ENCODE measurements around the gene MED26.
"Not testable (repeated sequence)": the region's sequence is repeated elsewhere in the genome, so short reads cannot be mapped to it uniquely, and the experiment has no call there.

MED26 gene

DNA sequence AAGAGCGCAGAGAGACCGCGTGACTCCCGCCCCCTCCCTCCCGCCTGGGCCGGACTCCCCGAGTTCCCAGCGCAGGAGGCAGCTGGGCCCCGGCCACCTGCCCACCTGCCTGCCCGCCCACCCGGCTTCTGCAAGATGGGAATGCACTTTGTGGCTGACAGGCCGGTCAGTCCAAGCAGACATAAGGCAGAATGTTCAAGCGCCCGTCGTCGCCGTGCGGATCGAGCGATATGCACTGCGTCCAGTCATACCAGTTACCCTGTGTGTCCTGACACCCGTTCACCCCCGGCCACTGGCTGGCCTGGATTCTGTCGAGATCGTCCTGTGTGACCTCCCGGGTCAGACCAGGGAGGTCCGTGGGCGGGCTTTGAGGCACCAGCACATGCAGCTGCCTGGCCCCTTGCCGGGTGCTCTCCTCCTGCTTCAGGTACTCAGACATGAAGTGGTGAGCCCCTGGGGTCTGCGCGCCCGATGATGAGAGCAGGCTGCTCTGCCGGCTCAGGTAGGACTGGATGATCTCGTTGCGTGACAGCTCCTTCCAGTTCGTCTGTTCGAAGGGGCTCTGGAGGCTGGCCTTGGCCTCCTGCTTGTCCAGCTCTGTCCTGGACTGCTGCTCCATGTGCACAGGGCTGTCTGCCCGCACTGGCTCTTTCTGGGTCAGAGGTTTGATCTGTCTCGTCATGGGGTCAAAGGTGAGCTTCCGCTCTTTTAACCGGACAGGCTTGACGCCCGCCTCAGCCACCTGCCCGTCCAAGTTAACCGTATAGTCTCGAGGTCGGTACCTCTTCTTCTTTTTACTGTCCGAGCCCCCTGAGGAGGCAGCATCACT, 51.9 kb downstream of the MED26 start:
- no peak for DNase-seq (ENCODE audit: low read depth in 3 of 3)

- no peak for DNase-seq (ENCODE audit: low read depth in 3 of 3)
Observed at GRCh38 chr19:16575282-16575681, 52.7 kb downstream of the MED26 start.

GRCh38 chr19:16573925-16574324, 54.1 kb downstream of the MED26 start:
- DNase-seq (ENCODE audit: low read depth in 3 of 3), result no peak

- no peak for DNase-seq (ENCODE audit: low read depth in 3 of 3)
Observed at GRCh38 chr19:16573296-16573695, 54.7 kb downstream of the MED26 start.

DNA sequence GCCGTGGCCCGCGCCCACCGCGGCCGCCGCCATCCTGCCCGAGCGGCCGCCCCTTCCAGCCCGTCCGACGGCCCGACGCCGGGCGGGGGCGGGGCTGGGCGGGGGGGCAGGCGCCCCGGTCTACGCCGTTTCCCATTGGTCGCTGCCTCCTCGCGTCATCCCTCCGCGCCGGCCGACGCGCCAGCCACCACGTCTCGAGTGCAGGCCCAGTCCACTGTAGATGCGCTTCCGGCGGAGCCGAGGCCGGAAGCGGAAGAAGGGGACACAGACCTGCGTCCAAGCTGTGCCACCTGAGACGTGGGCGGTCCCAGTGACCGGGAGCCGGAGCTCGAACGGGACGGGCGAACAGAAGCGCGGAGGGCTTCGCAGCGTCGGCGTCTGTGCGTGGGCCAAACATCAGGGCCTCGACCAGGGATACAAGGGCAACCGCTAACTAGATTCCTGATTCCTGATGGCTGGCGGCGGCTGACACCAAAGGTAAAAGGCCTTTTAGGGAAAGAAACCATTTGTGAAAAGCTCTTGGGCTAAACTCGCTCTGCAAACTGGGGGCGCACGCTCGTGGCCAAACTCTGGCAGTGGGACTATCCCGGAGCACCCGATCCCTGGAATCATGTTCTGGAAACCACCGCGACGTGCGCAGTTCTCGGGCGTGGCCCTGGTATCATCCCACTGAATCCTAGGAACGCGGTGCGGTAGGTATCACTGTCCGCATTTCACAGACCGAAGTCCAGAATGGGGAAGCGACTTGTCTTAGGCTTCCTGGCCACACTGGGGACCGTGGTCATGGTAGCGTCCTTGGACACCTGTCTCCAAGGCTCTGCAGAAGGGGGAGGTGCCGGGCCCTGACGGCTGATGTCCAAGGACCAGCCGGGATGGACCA, 55.4 kb downstream of the MED26 start, which contains the start of gene SLC35E1:
Gene SLC35E1, minus strand, starts transcription at position 84 of the 880 bp plus-strand sequence. Its CDS starts 51 bp downstream, at position 33.
- DNase-seq (ENCODE audit: low read depth in 3 of 3), result peak; percentile 83 to 88 (median 88)

- DNase-seq (ENCODE audit: low read depth in 3 of 3), result no peak
Observed at GRCh38 chr19:16571822-16572331, 56.1 kb downstream of the MED26 start.

GRCh38 chr19:16571283-16571682, 56.7 kb downstream of the MED26 start:
- DNase-seq (ENCODE audit: low read depth in 3 of 3), result no peak

- DNase-seq (ENCODE audit: low read depth in 3 of 3), result no peak
Observed at GRCh38 chr19:16569609-16570320, 58.2 kb downstream of the MED26 start.

DNA sequence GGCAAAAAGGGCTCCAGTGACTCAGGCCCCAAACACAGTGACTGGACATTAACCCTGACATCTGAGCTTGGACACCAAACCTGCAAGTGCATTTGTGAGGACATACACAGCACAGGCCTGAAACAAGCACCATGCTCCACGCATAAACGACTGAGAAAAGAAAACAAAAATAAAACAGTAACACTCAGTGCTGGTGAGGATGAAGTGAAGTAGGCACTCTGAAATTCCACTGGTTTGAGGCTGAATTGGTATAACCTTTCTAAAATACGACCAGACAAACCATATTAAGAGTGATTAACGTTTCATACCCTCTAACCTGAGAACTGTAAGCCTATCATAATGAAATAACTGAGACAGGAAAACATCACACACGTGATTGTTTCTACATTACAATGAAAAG, 61.3 kb downstream of the MED26 start:
- DNase-seq (ENCODE audit: low read depth in 3 of 3), result no peak

GRCh38 chr19:16566161-16566560, 61.8 kb downstream of the MED26 start:
- DNase-seq (ENCODE audit: low read depth in 3 of 3), result peak in 1 of 3 donors; percentile 56

DNA sequence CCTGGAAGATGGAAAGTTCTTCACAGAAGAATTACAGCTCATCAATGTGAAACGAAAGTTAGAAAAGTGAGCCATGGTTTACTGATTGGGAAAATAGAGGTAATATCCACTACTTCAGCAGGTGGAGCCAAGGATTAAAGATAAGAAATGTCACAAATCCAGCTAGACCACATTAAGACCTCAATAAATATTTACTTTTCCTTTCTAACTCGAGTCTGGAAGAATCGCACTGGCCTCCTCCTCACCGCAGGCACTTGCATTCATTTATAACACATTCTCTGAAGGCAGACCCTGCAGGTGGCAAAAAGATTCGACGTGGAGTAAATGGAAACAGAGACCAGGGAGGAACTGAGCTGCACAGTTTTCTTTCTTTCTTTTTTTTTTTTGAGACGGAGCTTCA, 63.2 kb downstream of the MED26 start:
- no peak for DNase-seq (ENCODE audit: low read depth in 3 of 3)

DNA sequence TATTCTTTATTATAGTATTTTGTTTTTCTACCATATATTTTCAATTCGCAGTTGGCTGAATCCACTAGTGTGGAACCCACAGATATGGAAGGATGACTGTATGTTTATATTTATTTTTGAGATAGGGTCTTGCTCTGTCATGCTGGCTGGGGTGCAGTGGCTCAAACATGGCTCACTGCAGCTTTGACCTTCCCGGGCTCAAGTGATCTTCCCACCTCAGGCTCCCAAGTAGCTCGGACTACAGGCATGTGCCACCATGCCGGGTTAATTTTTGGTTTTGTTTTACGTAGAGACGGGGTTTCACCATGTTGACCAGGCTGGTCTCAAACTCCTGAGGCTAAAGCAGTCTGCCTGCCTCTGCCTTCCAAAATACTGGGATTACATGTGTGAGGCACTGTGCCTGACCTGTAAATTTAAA, 65.4 kb downstream of the MED26 start:
- no peak for DNase-seq (ENCODE audit: low read depth in 3 of 3)

DNA sequence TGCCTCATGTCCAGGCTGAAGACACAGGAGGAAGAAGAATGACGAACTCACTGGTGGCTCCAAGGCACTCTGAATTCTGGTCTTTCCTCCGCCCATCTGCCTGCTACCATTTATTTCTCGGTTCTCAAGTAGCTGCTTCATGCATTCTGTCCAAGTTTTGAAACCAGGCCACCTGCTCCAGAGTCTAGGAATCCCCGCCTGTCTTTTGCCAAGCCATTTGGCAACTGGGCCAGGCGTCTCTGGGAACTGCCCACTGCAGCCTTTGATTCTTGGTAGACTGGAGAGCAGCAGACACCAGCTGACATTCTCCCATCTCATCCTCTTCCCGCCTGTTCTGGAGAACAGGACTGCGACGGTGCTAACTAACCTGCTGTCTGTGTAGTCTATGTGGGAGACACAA, 66.6 kb downstream of the MED26 start:
- no peak for DNase-seq (ENCODE audit: low read depth in 3 of 3)

DNA sequence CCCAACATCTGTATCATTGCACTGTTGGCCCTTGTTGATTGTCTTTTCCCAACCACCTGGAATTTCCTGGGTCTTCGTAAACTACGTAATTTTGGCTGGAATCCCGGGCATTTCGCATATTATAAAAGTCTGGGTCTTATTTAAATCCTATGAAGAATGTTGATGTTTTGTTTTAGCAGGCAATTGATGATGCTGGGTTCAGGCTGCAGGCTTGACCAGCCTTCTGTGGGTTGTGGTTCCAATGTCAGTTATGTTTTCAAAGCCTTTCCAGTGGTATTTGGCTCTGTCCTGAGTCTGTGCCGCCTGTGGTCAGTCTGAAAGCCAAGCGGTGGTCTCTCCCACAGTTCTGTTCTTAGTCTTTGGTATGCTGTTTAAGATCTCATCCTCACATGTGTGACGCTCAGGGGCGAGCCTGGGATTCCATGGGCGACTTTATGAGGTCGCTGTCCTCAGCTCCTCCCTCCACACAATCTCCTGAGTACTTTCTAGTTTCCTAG, 68.2 kb downstream of the MED26 start:
- DNase-seq (ENCODE audit: low read depth in 3 of 3), result no peak

DNA sequence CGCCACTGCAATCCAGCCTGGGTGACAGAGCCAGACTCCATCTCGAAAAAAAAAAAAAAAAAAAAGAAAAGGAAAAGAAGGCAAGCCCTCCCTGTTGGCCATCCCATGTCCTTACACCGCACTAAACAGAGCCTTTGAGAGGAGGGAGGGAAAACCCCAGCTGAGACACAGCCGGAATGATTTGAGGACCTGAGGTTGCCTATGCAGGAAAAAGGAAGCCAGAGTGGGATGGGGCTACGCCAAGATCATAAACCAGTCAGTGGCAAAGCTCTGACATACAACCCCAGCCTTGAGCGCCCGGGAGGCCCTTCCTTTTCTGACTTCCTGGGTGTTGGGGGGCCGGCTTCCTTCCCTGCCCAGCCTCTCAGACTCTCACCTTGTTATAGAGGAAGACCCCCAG, 73.2 kb downstream of the MED26 start:
- DNase-seq (ENCODE audit: low read depth in 3 of 3), result no peak

- DNase-seq (ENCODE audit: low read depth in 3 of 3), result not testable (repeated sequence)
Observed at GRCh38 chr19:16551902-16552301, 76.1 kb downstream of the MED26 start.

DNA sequence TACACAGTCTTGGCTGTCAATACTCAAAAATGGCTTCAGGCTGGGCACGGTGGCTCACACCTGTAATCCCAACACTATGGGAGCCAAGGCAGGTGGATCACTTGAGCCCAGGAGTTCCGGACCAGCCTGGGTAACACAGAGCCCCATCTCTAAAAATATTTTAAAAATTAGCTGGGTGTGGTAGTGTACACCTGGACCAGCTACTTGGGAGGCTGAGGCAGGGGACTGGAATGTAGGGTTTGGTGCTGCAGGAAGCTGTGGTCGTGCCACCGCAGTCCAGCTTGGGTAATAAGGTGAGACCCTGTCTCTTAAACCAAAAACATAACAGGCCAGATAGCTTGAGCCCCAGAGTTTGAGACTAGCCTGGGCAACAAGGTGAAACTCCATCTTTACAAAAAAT, 79.0 kb downstream of the MED26 start:
- DNase-seq (ENCODE audit: low read depth in 3 of 3), result no peak

- no peak for DNase-seq (ENCODE audit: low read depth in 3 of 3)
Observed at GRCh38 chr19:16544473-16545231, 83.4 kb downstream of the MED26 start.

DNA sequence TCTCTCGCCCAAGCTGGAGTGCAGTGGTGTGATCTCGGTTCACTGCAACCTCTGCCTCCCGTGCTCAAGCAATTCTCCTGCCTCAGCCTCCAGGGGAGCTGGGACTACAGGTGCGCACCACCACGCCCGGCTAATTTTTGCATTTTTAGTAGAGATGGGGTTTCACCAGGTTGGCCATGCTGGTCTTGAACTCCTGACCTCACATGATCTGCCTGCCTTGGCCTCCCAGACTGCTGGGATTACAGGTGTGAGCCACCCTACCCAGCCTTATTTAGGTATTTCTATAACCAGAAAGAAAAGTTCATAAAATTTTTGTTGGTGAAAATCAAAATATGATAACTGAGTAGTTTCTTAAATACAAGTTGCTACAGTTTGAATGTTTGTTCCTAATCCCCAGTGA, 84.3 kb downstream of the MED26 start:
- DNase-seq (ENCODE audit: low read depth in 3 of 3), result not testable (repeated sequence)

GRCh38 chr19:16542910-16543472, 85.0 kb downstream of the MED26 start:
- no peak for DNase-seq (ENCODE audit: low read depth in 3 of 3)
